HG03354 (cell line): ENCODE measurements around the gene ESR1.
"Not testable (repeated sequence)": the region's sequence is repeated elsewhere in the genome, so short reads cannot be mapped to it uniquely, and the experiment has no call there.

ENCODE experiments used
- ATAC-seq: cut with Tn5 transposase; IDR thresholded peaks from one replicate; pipeline ENCODE4 v1.9.1; 2021; ENCODE audit warnings: mild to moderate bottlenecking; ENCODE audit not compliant: unreplicated experiment, poor library complexity, severe bottlenecking

Gene ESR1

GRCh38 chr6:151877458-151877857 lies 70.0 kb downstream of the ESR1 start:
- ATAC-seq: no peak

- ATAC-seq: no peak
Measured at GRCh38 chr6:151881231-151881630, 73.7 kb downstream of the ESR1 start.

- no peak for ATAC-seq
Measured at GRCh38 chr6:151882206-151882605, 74.7 kb downstream of the ESR1 start.

GRCh38 chr6:151885234-151885633 lies 77.8 kb downstream of the ESR1 start:
- ATAC-seq: no peak

- ATAC-seq: no peak
Measured at GRCh38 chr6:151891524-151891923, 84.0 kb downstream of the ESR1 start.

GRCh38 chr6:151894426-151894825 lies 86.9 kb downstream of the ESR1 start:
- not testable (repeated sequence) for ATAC-seq

- ATAC-seq: not testable (repeated sequence)
Measured at GRCh38 chr6:151899221-151899620, 91.7 kb downstream of the ESR1 start.

GRCh38 chr6:151899796-151900195 lies 92.3 kb downstream of the ESR1 start:
- ATAC-seq: not testable (repeated sequence)

GRCh38 chr6:151900256-151900655 lies 92.8 kb downstream of the ESR1 start:
- ATAC-seq: no peak

- no peak for ATAC-seq
Measured at GRCh38 chr6:151901009-151901411, 93.5 kb downstream of the ESR1 start.

- ATAC-seq: no peak
Measured at GRCh38 chr6:151904631-151905030, 97.1 kb downstream of the ESR1 start.

GRCh38 chr6:151905072-151905471 lies 97.6 kb downstream of the ESR1 start:
- ATAC-seq: no peak

GRCh38 chr6:151905854-151906253 lies 98.4 kb downstream of the ESR1 start:
- no peak for ATAC-seq

- no peak for ATAC-seq
Measured at GRCh38 chr6:151911401-151911800, 103.9 kb downstream of the ESR1 start.

- no peak for ATAC-seq
Measured at GRCh38 chr6:151914484-151914883, 107.0 kb downstream of the ESR1 start.

GRCh38 chr6:151916075-151916474 lies 108.6 kb downstream of the ESR1 start:
- ATAC-seq: no peak

GRCh38 chr6:151916680-151917164 lies 109.2 kb downstream of the ESR1 start:
- ATAC-seq: no peak

GRCh38 chr6:151917531-151918329 lies 110.2 kb downstream of the ESR1 start:
- ATAC-seq: no peak

- ATAC-seq: no peak
Measured at GRCh38 chr6:151940307-151940706, 132.8 kb downstream of the ESR1 start.

- peak; percentile 49 for ATAC-seq
Measured at GRCh38 chr6:151948002-151948743, 140.7 kb downstream of the ESR1 start.

- ATAC-seq: no peak
Measured at GRCh38 chr6:151958332-151958731, 150.8 kb downstream of the ESR1 start.
